Measurements from ENCODE around the gene GALE.

GALE gene

GRCh38 chr1:23817633-23818032 is 17.1 kb upstream of the GALE start:
- no peak overlapping the region for H3K27ac ChIP-seq
- TF ChIP-seq CTCF (IDR thresholded peaks at IDR 0.05) = no peak
- TF ChIP-seq ZFX (IDR thresholded peaks at IDR 0.05; ENCODE audit: borderline replicate concordance) = no peak

GRCh38 chr1:23816906-23817305 is 16.4 kb upstream of the GALE start:
- no peak overlapping the region for H3K27ac ChIP-seq
- no peak for TF ChIP-seq CTCF (IDR thresholded peaks at IDR 0.05)
- no peak for TF ChIP-seq ZFX (IDR thresholded peaks at IDR 0.05; ENCODE audit: borderline replicate concordance)

- TF ChIP-seq CTCF (IDR thresholded peaks at IDR 0.05) (no peak), ZFX (IDR thresholded peaks at IDR 0.05; ENCODE audit: borderline replicate concordance) (no peak)
Observed at GRCh38 chr1:23816361-23816760, 15.8 kb upstream of the GALE start.

GRCh38 chr1:23814016-23814415 is 13.5 kb upstream of the GALE start:
- H3K27ac ChIP-seq = no peak overlapping the region
- TF ChIP-seq CTCF (IDR thresholded peaks at IDR 0.05) (no peak), ZFX (IDR thresholded peaks at IDR 0.05; ENCODE audit: borderline replicate concordance) (no peak)

More at GRCh38 chr1:23816361-23816760, 15.8 kb upstream of the GALE start:
- H3K27ac ChIP-seq = no peak overlapping the region

GRCh38 chr1:23810818-23811540 is 10.4 kb upstream of the GALE start:
- TF ChIP-seq ZFX (IDR thresholded peaks at IDR 0.05; ENCODE audit: borderline replicate concordance) (no peak), CTCF (IDR thresholded peaks at IDR 0.05) (peak; percentile 82)
- no peak overlapping the region for H3K27ac ChIP-seq

GRCh38 chr1:23809751-23810171 is 9.2 kb upstream of the GALE start:
- H3K27ac ChIP-seq = peak overlapping the region; percentile 26; the same call in 1 of the 2 replicates
- TF ChIP-seq ZFX (IDR thresholded peaks at IDR 0.05; ENCODE audit: borderline replicate concordance) = no peak
- peak; percentile 90 for TF ChIP-seq CTCF (IDR thresholded peaks at IDR 0.05)

- TF ChIP-seq ZFX (IDR thresholded peaks at IDR 0.05; ENCODE audit: borderline replicate concordance) (no peak), CTCF (IDR thresholded peaks at IDR 0.05) (no peak)
Observed at GRCh38 chr1:23807453-23807852, 6.9 kb upstream of the GALE start.

More at GRCh38 chr1:23807453-23807852, 6.9 kb upstream of the GALE start:
- H3K27ac ChIP-seq = no peak overlapping the region
